Activated CD8-positive, alpha-beta memory T cell treated with anti-CD3 and anti-CD28 coated beads for 24 hours (primary cell): ENCODE measurements around the gene KEL.

Experiments used
- DNase-seq: peaks from one replicate; pipeline ENCODE4 v3.0.0-alpha.2; 2020

The KEL gene

DNA sequence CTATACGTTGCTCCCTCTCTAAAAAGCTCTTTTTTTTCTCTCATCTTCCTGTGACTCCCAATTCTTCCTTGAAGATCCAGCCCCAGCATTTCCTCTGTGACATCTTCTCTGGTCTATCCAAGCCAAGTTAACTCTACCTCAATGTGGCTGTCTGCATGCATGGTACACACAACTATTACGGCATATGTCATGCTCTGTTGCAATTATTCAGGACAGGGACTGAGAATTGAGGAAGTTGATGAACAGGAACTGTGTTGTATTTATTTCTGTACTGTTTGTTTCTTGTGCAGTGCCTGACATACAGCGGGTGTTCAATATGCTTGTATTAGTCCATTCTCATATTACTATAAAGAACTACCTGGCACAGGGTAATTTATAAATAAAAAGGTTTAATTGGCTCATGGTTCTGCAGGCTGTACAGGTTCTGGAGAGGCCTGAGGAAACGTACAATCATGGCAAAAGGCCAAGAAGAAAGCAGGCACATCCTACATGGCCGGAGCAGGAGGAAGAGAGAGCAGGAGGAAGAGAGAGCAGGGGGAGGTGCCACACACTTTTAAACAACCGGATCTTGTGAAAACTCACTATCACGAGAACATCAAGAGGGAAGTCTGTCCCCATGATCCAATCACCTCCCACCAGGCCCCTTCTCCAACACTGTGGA, 34.9 kb downstream of the KEL start:
- DNase-seq, result no peak

DNA sequence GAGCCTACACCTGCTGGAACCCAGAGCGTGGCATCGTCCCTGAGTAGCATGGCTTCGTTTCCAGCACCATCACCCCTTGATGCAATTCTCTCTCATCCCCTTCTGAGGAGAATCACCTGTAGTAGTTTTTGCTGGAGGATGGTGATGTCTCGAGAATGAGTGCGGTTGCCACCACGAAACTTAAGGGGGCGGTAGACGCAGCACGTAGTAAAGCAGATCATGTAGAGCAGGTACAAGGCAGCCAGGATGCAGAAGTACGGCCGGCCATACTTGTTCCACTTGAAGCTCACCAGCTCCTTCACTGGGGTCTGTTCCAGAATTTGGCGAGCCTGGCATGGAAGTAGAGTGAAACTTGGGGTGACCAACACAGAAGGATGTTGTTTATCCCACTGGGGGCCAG, 36.8 kb downstream of the KEL start:
- no peak for DNase-seq

DNA sequence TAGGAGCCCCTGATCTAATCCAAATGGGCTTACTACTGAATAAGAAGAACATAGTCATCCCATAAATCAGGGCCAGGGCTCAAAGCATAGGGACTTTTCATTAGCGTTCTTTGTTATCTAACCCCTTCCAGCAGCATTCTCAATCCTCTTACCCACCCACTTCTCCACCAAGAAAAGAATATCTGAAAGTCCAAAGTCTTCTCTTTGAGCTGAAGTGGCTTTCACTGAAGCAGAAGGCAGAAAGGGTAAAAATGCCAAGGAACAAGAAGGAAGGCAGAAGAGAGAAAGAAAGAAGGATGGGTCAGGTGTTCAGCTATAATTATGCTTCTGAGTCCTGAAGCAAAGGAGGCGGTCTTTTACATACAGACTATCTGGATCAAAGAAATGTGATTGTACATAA, 38.8 kb downstream of the KEL start:
- DNase-seq, result no peak

DNA sequence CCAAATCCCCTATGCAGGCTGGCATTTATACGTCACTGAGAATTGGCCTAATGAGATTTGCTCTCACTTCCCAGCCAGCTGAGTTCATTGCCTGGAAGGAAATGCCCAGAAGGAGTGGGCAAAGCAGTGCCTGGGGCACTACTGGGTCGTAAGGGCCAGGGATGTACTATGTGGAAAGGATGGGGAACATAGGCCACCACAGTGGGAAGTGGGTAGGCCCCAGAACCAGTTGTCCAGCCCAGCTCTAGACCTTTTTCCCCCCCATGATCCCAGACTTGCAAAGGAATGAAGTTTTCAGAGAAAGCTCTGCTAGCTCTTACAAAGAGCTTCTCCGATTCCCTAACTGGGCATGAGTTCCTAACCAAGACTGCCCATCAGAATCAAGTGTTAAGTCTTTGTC, 42.5 kb downstream of the KEL start:
- no peak for DNase-seq

GRCh38 chr7:142918901-142919300, 43.3 kb downstream of the KEL start:
- DNase-seq, result no peak

DNA sequence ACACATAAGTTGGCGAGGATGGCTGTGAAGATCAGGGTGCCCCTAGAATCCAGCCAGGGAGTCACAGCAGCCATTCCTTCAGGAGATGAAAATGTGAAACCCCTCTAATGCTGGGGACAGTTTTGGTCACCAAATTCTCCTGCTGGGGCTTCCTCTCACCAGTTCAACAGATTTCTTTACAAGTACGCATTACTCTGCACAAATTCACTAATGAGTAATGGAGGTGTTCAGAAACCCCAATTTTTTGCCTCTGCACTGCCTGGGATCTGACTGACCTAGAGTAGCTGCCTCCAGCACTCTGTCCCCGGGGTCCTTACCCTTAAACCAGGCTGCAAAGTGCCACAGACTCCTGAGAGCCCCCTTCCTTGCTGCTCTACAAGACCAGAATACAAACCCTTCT, 44.7 kb downstream of the KEL start:
- DNase-seq, result no peak

DNA sequence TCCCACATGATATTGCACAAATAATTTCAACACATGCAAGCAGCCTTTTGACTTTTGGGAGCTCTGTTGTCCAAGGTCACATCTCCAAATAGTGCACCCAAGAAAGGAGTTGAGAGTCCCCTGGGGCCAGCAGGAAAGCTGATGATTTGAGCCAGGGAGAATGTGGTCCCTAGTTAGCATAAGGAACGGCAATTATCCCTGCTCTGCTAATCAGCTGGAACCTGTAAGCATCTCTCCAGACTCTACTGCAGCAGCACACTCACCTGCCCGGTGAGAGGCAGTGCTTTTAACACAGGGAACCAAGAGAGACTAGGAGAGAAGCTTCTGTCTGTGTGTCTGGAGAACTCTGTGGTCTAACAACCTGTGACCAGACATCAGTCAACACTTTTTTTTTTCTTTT, 45.7 kb downstream of the KEL start:
- DNase-seq, result no peak

GRCh38 chr7:142915315-142915714, 46.8 kb downstream of the KEL start:
- DNase-seq, result no peak

DNA sequence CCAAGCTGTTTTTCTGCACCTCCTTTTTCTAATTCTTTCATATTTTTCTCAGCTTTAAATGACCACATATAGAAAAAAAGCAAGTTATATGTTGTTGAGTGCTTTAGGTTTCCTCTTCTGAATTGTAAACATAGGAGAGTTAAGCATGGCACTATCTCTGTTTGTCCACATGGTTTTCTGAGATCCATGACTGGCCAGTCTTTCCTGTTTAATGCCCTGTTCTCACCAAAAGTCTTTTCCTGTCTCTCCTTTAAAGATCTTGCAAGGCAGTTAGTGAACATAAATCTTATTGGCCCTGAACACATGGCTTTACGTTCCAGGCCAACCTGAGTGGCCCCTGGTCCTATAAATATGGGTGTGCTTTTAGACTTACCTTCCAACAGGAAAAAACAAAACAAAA, 48.0 kb downstream of the KEL start:
- DNase-seq, result no peak

- DNase-seq, result no peak
These were observed 48.6 kb downstream of the KEL start for GRCh38 chr7:142913566-142913965.

DNA sequence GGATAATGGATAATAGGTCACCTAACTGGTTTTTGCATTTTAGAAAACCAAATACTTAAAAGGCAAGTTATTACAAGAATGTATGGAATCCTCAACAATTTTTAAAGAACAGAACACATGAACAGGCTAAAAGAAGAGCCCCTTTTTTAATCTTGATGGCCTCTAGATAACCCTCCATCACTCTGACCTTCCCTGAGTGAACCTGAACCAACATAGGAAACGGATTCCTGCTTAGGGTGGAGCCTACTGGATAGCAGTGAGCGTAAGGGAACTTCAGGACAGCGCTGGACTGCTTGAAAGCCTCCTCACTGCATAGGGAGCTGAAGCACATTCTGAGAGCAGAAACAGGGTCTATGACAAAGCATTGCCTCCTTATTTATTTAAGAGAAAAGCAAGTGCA, 49.1 kb downstream of the KEL start:
- DNase-seq, result no peak

DNA sequence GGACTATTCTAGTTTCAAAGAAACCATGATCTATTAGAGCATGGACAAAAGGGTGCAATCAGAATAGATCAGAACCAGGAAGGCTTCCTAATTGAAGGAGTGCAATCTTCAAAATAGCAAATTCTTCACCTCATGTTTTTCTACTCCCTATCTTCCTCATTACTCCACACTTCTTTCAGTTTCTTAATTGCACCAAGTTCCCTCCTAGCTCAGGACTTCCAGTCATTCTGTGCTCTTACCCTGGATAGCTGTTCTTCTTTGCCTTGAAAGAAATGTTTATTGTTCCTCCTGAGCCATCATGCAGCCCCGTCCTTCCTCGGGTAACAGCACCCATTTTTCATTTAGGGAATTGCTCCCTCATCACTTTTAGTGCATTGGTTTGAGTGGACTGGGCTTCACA, 51.7 kb downstream of the KEL start:
- no peak for DNase-seq

- DNase-seq, result no peak
These were observed 52.1 kb downstream of the KEL start for GRCh38 chr7:142910031-142910433.

DNA sequence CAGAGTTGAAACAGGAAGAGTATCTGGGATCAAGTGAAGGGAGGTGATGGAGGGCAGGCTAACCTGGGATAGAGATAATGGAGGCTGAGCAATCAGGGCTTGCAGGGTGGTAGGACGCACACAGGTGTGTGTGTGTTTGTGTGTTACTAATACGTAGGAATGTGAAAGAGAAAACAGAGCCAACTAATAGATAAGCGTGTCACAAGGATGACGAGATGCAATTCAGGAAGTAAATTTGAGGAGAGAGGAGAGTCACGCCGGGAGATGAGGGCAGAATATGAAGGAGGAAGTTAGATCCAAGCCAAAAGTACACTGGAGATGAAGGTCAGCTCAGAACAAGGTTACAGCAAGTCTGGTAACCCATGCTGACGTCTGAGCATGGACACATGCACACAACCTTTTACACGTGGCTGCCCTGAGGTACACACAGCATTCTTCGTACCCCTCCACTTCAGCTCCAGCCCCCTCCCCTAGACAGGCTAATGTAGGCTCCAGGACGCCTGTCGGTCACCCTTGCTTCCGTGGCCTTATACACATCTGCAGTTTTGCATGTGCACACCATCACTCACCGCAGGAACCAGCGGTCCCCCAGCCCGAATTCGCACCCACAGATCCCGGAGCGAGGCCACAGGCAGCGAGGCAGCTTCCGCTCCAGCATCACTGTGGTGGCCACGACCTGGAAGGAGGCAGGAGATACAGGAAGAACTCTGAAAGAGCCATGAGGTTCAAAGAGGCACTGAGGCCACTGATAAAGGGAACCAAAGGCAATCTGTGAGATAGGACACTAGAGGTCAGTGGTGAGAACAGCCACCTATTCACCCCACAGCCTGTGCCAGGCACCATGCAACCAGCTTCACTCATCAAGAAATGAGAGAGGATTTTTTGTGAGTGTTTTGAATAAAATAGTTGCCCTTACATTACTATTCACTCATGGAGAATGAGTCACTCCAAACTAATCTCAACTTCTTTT, 53.0 kb downstream of the KEL start:
- DNase-seq, result no peak

DNA sequence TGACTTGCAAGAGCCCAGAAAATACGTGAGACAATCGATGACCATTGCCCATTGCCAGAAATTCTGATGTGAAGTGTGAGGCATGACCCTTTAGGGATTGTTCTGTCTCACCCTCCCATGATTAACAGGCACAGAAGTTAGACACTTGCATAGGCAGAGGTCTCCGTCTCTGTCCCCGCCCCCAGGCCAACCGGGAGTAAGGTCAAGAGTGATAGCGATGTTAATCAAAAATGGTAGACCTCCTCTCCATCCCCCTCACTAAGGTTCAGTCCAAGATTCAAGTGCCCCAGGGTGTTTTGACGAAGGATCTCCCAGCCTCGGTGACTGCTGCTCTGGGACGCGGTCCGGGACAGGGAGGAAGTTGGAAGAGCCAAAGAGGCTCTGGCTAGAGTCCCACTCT, 53.9 kb downstream of the KEL start:
- no peak for DNase-seq

DNA sequence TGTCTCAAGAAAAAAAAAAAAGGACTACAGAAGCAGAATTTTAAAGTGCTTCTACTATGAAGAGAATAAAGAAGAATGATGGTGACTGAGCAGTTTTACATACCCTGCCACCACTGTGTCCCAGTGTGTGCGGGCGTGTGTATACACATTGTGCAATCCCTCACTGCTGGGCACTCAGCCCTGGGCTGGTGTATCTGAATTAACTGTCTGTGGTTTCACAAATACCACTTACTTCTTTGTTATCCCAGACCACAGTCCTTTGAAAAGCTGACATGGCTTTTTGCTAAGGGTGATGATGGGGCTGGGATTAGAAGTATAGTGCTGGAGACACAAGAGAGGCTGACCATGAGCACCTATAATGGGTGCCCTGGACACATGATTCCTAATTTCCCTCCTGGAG, 55.5 kb downstream of the KEL start:
- no peak for DNase-seq

DNA sequence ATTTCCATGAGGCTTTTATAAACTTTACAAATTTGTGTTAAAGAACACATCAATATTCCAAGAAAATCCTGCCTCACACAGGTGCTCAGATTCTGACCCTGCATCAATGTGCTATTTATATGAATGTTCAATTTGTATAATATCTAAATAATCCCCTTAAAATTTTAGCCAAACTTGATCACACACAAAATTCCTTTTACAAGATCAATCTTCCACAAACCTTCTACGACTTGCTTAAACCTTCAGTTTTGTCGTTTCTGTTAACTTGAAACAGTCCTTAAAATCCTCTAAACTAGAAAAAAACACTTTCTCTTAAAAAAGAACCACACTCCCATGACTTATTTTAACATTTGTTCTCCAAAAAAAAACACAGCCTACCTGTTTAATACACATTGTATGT, 56.4 kb downstream of the KEL start:
- no peak for DNase-seq

- no peak for DNase-seq
These were observed 58.0 kb downstream of the KEL start for GRCh38 chr7:142904128-142904527.

- DNase-seq, result no peak
These were observed 60.5 kb downstream of the KEL start for GRCh38 chr7:142901426-142902259.

GRCh38 chr7:142899661-142900060, 62.5 kb downstream of the KEL start:
- DNase-seq, result no peak

DNA sequence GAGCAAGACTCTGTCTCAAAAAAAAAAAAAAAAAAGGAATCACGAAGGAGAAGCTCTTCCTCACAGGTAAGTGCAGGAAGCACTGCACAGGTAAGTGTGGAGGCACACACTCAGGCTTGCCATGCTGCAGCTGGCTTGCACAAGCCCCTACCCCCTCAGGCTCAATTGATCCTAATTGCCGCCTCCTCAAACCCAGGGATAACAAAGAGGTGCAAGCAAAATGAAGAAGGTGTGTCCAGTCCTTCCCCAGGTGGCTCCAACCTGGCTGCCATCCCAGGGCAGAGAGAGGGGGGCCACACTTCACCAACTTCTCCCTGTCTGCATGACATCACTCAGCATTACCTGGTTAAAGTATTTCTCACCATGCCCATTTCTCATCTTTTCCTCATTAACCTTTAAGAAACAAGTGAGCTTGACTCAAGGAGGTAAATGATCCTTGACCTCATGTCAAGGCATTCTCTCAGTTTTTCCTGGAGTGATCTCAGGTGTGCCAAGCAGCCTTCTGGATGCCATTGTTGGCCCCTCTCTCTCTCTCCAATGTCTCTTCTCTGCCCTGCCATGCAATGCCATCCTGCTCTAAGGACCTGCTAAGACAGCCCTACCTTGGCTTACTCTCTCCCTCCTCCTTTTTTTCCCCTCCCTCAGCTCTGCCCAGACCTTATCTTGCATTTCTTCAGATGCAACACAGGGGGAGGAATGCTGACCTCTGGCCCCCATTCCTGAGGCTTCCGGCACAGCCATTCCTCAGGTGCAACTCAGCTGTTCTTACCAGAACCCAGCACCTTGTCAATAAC, 63.6 kb downstream of the KEL start:
- peak; percentile 24 for DNase-seq

GRCh38 chr7:142897691-142898090, 64.5 kb downstream of the KEL start:
- DNase-seq, result peak; percentile 11
